Mesothelial cell of epicardium (in vitro differentiated cells): ENCODE results near the gene FAM240B. TPM values are rescaled to one million over a fixed set of nuclear protein-coding genes. Genes with fewer than 3 reads are reported as not detected.

Experiments
- DNase-seq, 2 experiments: peaks; one replicate each; pipeline ENCODE4 v3.0.0; 2021; ENCODE audit warnings: low spot score in 2 of 2; ENCODE audit not compliant: unreplicated experiment in 2 of 2
- H3K27ac Mint-ChIP-seq: 2 replicates; pipeline ENCODE4 v1.8.0; 2021; ENCODE audit warnings: mixed read lengths
- H3K27me3 Mint-ChIP-seq: 2 replicates; pipeline ENCODE4 v1.8.0; 2021; ENCODE audit warnings: low read depth, mixed read lengths
- H3K36me3 Mint-ChIP-seq: 2 replicates; pipeline ENCODE4 v1.8.0; 2021; ENCODE audit warnings: mixed read lengths
- H3K4me1 Mint-ChIP-seq: 2 replicates; pipeline ENCODE4 v1.8.0; 2021; ENCODE audit warnings: mixed read lengths
- H3K4me3 Mint-ChIP-seq: 2 replicates; pipeline ENCODE4 v1.8.0; 2021; ENCODE audit warnings: mild to moderate bottlenecking, moderate library complexity, mixed read lengths
- H3K9me3 Mint-ChIP-seq: 2 replicates; pipeline ENCODE4 v1.8.0; 2021; ENCODE audit warnings: mixed read lengths
- total RNA-seq: library from RNA; stranded (reverse); gene quantifications from 3 replicates; pipeline ENCODE4 v1.2.1, GENCODE V29; 2021
- TF ChIP-seq, protein P1 (sequence below): fragments of 200-600 bp; sonication (generic); IDR thresholded peaks from one replicate; pipeline ENCODE4 v1.5.0; 2021; ENCODE audit warnings: antibody characterized with exemption; ENCODE audit not compliant: unreplicated experiment

FAM240B gene
- total RNA-seq, 1 donor from 2014 or later: not detected

DNA sequence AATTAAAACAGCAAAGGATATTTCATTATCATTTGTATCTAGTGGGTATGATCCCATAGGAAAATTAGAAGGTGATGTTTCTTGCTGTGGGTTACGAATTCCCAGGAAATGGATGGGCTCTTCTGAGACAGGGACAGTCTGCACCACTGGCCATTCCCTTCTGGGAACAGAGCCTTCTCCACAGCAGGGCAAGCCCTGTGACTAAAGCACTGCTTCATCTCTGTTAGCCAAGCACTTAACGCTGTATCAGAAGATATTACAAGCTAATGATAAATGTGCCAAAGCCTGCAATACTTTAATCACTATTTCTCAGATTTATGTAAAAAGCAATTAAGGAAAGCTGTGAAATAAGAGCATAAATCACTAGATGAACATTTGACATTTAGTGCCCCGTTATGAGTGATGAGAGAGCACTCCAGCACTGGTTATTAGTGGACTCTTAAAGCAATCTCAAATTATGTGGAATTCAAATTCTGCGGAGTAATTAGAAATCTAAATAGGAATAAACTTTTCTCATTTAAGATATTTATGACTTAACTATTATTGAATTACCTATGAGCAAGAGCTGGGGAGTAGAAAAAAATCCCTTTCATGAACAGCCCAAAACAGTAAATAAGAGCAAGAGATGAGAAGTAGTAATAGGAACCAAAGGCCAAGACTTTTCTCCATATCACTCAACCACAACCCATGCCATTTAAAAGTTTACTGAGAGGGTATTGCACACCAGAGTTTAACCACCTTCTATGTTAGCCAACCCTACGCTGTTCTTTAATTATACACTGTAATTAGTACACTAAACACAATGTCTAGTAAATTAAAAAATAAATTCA, 49.2 kb downstream of the FAM240B start:
- H3K27me3 Mint-ChIP-seq: peaks cover 19% of the 10 kb centered on the region
- no peak for DNase-seq
- H3K36me3 Mint-ChIP-seq: no peaks in the 10 kb centered on the region
- H3K27ac Mint-ChIP-seq: no peak overlapping the region
- H3K4me1 Mint-ChIP-seq: peaks cover 5% of the 10 kb centered on the region
- TF ChIP-seq, protein P1, sequence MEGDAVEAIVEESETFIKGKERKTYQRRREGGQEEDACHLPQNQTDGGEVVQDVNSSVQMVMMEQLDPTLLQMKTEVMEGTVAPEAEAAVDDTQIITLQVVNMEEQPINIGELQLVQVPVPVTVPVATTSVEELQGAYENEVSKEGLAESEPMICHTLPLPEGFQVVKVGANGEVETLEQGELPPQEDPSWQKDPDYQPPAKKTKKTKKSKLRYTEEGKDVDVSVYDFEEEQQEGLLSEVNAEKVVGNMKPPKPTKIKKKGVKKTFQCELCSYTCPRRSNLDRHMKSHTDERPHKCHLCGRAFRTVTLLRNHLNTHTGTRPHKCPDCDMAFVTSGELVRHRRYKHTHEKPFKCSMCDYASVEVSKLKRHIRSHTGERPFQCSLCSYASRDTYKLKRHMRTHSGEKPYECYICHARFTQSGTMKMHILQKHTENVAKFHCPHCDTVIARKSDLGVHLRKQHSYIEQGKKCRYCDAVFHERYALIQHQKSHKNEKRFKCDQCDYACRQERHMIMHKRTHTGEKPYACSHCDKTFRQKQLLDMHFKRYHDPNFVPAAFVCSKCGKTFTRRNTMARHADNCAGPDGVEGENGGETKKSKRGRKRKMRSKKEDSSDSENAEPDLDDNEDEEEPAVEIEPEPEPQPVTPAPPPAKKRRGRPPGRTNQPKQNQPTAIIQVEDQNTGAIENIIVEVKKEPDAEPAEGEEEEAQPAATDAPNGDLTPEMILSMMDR: no peak
- no peak overlapping the region for H3K4me3 Mint-ChIP-seq
- H3K9me3 Mint-ChIP-seq: no peaks in the 10 kb centered on the region

DNA sequence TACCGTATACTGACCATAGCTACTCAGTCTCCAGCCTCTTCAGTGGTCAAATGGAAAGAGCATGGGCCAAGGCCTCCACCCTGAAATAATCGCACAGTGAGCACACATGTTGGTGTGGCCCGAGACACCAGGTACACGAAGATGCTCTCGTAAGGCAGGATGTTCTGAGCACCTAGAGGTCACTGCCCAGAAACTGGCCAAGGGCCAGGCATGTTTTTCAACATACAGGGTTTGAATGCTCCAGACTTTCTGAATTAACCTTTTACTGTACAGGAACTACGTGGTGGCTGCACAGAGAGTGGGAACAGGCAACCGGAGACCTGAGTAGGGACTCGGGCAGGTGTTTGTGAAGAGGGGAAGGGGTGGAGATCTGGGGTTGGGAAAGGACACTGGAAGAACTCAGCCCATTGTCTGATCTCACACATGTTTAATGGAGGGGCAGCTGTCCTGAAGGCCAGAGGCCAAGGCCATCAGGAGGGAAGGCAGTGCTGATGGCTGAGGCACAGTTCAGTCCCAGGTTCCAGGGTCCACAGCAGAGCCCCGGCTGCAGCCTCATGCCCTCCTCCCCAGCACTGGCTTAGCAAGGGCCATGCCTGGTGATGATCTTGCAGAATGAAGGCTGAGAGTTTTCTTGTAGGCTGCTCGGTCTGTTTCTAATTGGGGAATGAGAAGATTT, 51.0 kb downstream of the FAM240B start:
- H3K27ac Mint-ChIP-seq: no peak overlapping the region
- no peak overlapping the region for H3K4me3 Mint-ChIP-seq
- peaks cover 18% of the 10 kb centered on the region for H3K27me3 Mint-ChIP-seq
- DNase-seq: no peak
- H3K9me3 Mint-ChIP-seq: no peaks in the 10 kb centered on the region
- peaks cover 5% of the 10 kb centered on the region for H3K4me1 Mint-ChIP-seq
- no peaks in the 10 kb centered on the region for H3K36me3 Mint-ChIP-seq
- TF ChIP-seq, protein P1: no peak

DNA sequence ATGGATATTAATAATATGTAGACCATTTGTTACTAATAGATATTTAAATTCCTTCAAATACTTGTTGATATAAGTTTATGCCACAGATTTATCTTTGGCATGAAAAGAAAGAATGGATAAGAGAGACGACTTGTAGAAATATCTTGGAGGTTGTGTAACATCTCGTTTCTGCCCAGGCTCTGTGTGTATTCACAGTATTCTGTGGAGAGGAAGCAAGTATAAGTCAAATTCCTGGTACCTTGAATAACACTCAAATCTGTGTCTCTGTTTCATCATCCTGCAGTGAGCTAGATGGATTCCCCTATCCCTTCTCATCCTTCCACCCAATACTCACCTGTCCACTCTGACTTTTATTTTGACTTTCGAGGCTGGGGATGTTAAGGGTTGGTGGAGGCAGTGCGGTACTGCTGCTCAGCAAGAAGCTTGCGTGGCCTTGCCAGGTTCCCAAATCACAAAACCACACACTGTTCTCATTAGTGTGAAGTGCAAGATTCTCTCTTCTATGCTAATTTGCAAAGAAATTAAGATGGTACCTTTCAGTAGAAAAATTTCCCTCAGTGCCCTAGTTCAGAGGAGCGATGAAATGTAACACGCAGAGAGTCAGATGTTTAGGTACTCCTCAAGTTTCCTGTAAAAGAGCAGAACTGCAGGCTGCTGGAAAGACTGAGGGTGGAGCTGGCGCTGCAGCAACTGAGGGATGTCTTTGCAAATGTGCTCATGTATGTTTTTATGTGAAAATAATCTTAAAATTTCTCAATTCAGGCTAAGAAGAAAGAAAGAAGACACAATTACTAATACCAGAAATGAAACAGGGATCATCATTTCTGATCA, 57.0 kb downstream of the FAM240B start:
- Mint-ChIP-seq H3K9me3 (no peaks in the 10 kb centered on the region), H3K4me3 (no peak overlapping the region), H3K27ac (no peak overlapping the region), H3K4me1 (no peaks in the 10 kb centered on the region), H3K27me3 (peaks cover 13% of the 10 kb centered on the region), H3K36me3 (no peaks in the 10 kb centered on the region)
- TF ChIP-seq, protein P1: no peak
- peak in 1 of 2 experiments; percentile 37 for DNase-seq

DNA sequence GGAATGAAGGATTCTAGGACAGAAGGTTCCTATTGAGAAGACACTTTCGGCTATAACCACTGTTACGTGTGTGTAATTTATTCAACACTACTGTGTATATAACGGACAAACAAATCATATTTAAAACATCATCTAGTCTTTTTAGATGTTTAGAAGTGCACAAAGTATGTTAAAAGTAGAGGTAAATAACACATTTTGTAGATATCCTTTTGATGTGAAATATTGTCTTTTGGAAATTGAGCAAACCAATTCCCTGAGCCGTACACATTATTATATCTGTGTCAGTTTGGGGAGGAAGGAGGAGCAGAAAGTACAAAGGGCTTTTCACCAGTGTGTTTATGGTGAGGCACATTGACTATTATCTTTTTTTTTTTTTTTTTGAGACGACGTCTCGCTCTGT, 60.4 kb downstream of the FAM240B start:
- H3K9me3 Mint-ChIP-seq: no peaks in the 10 kb centered on the region

DNA sequence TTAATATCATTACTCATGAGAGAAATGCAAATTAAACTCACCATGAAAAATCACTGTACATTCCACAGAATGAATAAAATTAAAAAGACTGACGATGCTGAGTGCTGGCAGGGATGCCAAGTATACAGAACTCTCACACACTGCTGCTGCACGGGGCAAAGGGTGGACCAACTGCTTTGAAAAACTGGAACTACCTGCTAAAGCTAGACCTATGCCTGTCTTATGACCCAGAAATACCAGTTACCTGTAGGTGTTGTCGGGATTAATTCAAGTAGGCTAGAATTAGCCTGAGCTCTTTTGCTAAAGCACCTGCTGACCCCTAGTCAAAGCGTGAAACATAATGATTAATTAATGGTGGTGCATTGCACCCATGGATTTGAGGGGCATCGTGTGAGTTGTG, 63.0 kb downstream of the FAM240B start:
- Mint-ChIP-seq H3K27me3 (peaks cover 32% of the 10 kb centered on the region), H3K27ac (no peak overlapping the region), H3K36me3 (no peaks in the 10 kb centered on the region), H3K4me1 (no peaks in the 10 kb centered on the region), H3K9me3 (no peaks in the 10 kb centered on the region), H3K4me3 (no peak overlapping the region)
- TF ChIP-seq, protein P1: no peak
- peak in 1 of 2 experiments; percentile 20 for DNase-seq

More for the DNA sequence above, 60.4 kb downstream of the FAM240B start:
- H3K4me3 Mint-ChIP-seq: no peak overlapping the region
- H3K27ac Mint-ChIP-seq: no peak overlapping the region
- no peak for DNase-seq
- TF ChIP-seq, protein P1: no peak
- H3K4me1 Mint-ChIP-seq: no peaks in the 10 kb centered on the region
- H3K36me3 Mint-ChIP-seq: no peaks in the 10 kb centered on the region
- H3K27me3 Mint-ChIP-seq: peaks cover 35% of the 10 kb centered on the region
